ENCODE results near the gene RPS6KC1. TPM values are rescaled to one million over a fixed set of nuclear protein-coding genes. Genes with fewer than 3 reads are reported as not detected.
A peak's percentile ranks its signal among the peaks of the same experiment; 100 is the strongest.

RPS6KC1 gene
- total and polyA plus RNA-seq, 9 of the 15 experiments (the other 6 are each of a cell fraction or from before 2014, with no cell fraction given) = 4.3 to 34.6 (median 20.9) TPM

DNA sequence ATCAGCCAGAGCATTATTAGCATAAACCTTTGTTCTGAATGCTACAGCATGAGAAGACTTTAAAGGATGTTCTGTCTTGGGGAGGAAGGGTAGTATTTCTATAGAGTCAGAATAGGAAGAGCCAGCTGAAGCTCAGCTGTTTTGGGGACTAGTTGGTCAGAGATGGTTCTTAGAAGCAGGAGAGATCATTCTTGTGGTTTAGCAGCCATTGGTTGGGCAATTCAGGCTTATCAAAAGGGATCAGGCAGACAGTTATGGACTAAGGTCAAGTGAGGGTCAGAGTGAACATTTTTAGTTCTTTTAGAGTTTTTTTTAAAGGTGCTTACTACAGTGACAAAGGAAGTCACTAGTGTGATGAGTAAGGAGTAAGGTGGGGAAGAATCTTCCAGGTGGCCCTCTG lies 245.5 kb downstream of the RPS6KC1 start (continued):
- TF ChIP-seq FOXM1 (IDR thresholded peaks at IDR 0.05; ENCODE audit: low read depth) (peak; percentile 46; the same call in 1 of the 2 replicates), FOXM1 (CRISPR knock-in tag; IDR thresholded peaks at IDR 0.05; ENCODE audit: low read depth) (no peak), DPF2 (IDR thresholded peaks at IDR 0.05) (peak; percentile 58), NR3C1 (CRISPR knock-in tag; IDR thresholded peaks at IDR 0.05) (no peak), DIDO1 (tag; IDR thresholded peaks at IDR 0.05; ENCODE audit: low read depth) (no peak), CBFA2T3 (IDR thresholded peaks at IDR 0.05) (peak; percentile 82), STAT5A (IDR thresholded peaks at IDR 0.05; ENCODE audit: borderline replicate concordance, low read length) (peak; percentile 37; the same call in 1 of the 2 replicates), NFYB (IDR thresholded peaks at IDR 0.05; ENCODE audit: extremely low read depth, insufficient read length) (no peak), NUFIP1 (IDR thresholded peaks at IDR 0.05; ENCODE audit: partially characterized antibody) (no peak), ZNF76 (CRISPR knock-in tag; IDR thresholded peaks at IDR 0.05; ENCODE audit: borderline replicate concordance) (no peak), TEAD1 (CRISPR knock-in tag; IDR thresholded peaks at IDR 0.05) (no peak), SNIP1 (IDR thresholded peaks at IDR 0.05; ENCODE audit: low read depth) (no peak), TAL1 (IDR thresholded peaks at IDR 0.05) (peak; percentile 54), TEAD4 (IDR thresholded peaks at IDR 0.05; ENCODE audit: low read length) (peak; percentile 85), TEAD4 (CRISPR knock-in tag; IDR thresholded peaks at IDR 0.05; ENCODE audit: borderline replicate concordance) (no peak), ESRRA (IDR thresholded peaks at IDR 0.05; ENCODE audit: borderline replicate concordance, low read depth) (peak; percentile 94), JUND (IDR thresholded peaks at IDR 0.05; ENCODE audit: borderline replicate concordance, low read depth, low read length) (0 out of 2 replicates have a peak, but pooled peaks have one; percentile 23), JUND (tag; IDR thresholded peaks at IDR 0.05; ENCODE audit: borderline replicate concordance, low read depth, low read length) (peak; percentile 35; the same call in 1 of the 3 replicates), NR2C1 (IDR thresholded peaks at IDR 0.05) (peak; percentile 41; the same call in 1 of the 2 replicates), NR2C1 (tag; IDR thresholded peaks at IDR 0.05) (no peak), EP300 (IDR thresholded peaks at IDR 0.05; ENCODE audit: low read length) (0 out of 2 replicates have a peak, but pooled peaks have one; percentile 43), ZEB2 (IDR thresholded peaks at IDR 0.05) (0 out of 2 replicates have a peak, but pooled peaks have one; percentile 19)
- TF ChIP-seq, protein P1, sequence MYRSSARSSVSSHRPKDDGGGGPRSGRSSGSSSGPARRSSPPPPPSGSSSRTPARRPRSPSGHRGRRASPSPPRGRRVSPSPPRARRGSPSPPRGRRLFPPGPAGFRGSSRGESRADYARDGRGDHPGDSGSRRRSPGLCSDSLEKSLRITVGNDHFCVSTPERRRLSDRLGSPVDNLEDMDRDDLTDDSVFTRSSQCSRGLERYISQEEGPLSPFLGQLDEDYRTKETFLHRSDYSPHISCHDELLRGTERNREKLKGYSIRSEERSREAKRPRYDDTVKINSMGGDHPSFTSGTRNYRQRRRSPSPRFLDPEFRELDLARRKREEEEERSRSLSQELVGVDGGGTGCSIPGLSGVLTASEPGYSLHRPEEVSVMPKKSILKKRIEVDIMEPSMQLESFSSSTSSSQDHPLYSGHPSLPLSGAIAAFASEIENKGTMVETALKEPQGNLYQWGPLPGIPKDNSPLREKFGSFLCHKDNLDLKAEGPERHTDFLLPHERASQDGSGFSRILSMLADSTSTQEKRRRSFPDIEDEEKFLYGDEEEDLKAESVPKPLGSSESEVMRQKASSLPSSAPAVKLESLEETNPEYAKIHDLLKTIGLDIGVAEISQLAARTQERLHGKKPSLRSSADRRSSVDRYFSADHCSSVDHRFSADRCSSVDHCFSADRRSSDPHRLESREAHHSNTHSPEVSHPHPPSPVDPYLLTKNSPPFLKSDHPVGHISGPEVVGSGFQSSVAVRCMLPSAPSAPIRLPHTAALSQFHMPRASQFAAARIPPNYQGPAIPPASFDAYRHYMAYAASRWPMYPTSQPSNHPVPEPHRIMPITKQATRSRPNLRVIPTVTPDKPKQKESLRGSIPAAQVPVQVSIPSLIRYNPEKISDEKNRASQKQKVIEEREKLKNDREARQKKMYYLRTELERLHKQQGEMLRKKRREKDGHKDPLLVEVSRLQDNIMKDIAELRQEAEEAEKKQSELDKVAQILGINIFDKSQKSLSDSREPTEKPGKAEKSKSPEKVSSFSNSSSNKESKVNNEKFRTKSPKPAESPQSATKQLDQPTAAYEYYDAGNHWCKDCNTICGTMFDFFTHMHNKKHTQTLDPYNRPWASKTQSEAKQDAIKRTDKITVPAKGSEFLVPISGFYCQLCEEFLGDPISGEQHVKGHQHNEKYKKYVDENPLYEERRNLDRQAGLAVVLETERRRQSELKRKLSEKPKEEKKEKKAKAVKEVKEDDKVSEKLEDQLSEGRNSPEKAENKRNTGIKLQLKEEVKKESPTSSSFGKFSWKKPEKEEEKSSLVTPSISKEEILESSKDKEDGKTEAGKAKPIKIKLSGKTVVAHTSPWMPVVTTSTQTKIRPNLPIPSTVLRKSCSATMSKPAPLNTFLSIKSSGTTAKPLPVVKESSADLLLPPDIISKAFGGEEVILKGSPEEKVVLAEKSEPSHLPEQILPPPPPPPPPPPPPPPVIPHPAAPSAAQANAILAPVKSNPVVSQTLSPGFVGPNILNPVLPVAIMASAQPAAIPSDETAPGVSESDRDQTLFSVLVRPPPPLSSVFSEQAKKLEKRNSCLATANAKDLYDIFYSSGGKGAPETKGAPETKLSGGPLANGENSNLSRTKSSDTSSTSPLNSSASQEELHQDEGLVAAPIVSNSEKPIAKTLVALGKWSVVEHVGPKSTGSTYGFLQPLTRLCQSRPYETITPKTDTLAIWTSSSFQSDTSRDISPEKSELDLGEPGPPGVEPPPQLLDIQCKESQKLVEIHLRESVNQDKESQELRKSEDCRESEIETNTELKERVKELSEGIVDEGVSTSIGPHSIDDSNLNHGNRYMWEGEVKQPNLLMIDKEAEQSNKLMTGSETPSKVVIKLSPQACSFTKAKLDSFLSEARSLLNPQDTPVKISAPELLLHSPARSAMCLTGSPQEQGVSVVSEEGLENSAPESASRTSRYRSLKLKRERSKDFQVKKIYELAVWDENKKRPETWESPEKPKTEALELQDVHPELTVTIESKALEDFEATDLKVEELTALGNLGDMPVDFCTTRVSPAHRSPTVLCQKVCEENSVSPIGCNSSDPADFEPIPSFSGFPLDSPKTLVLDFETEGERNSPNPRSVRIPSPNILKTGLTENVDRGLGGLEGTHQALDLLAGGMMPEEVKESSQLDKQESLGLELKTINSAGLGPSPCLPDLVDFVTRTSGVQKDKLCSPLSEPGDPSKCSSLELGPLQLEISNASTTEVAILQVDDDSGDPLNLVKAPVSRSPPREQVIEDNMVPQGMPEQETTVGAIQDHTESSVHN (IDR thresholded peaks at IDR 0.05; ENCODE audit: borderline replicate concordance in 1 of 2, low read depth in 1 of 2) = peak in 1 of 2 experiments; percentile 31; a peak in 1 of 4 replicates
- TF ChIP-seq, protein P2, sequence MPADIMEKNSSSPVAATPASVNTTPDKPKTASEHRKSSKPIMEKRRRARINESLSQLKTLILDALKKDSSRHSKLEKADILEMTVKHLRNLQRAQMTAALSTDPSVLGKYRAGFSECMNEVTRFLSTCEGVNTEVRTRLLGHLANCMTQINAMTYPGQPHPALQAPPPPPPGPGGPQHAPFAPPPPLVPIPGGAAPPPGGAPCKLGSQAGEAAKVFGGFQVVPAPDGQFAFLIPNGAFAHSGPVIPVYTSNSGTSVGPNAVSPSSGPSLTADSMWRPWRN (IDR thresholded peaks at IDR 0.05; ENCODE audit: low read depth) = peak; percentile 60; the same call in 1 of the 2 replicates

Data from K562 (cell line).